Activated CD8-positive, alpha-beta memory T cell treated with anti-CD3 and anti-CD28 coated beads for 36 hours (primary cell): Measurements from ENCODE around the gene SMURF1. TPM values are rescaled to one million over a fixed set of nuclear protein-coding genes. Genes with fewer than 3 reads are reported as not detected.

Experiments
- CTCF ChIA-PET: fragments of 350-600 bp; sonication (Branson Sonifier 250); formaldehyde crosslinking; loops from one replicate; lab custom pipeline; 2021; ENCODE audit warnings: antibody characterized with exemption; lab: Charles Lee
- POLR2A ChIA-PET: fragments of 350-600 bp; sonication (Branson Sonifier 250); formaldehyde crosslinking; loops from one replicate; lab custom pipeline; 2021; ENCODE audit warnings: antibody characterized with exemption; lab: Charles Lee
- total RNA-seq, 2 experiments: library from RNA; stranded (reverse); gene quantifications; one replicate each; pipeline ENCODE4 v1.2.3, GENCODE V29; 2021

The SMURF1 gene
- total RNA-seq, 2 experiments from 2014 or later, result 14.0 to 14.4 TPM

- ChIA-PET POLR2A (interaction anchor here (0.7 kb wide), 1 partner anchor 353 kb away, joined by 6 read pairs; no protein-coding TSS in a partner anchor), CTCF (interaction anchor here (0.6 to 0.7 kb wide), 3 partner anchors 13 to 232 kb away, joined by 3 to 4 read pairs (median 3); no protein-coding TSS in a partner anchor)
Measured at GRCh38 chr7:99039384-99039891, 104.5 kb downstream of the SMURF1 start.

- ChIA-PET CTCF (interaction anchor here (0.6 to 0.7 kb wide), 3 partner anchors 12 to 379 kb away, joined by 3 read pairs; no protein-coding TSS in a partner anchor), POLR2A (no interaction called here)
Measured at GRCh38 chr7:99038086-99038855, 105.6 kb downstream of the SMURF1 start.

- CTCF ChIA-PET, result interaction anchor here (1.2 kb wide), 1 partner anchor 253 kb away, joined by 3 read pairs; no protein-coding TSS in a partner anchor
- POLR2A ChIA-PET, result no interaction called here
Measured at GRCh38 chr7:99037327-99037940, 106.5 kb downstream of the SMURF1 start.

- CTCF ChIA-PET, result interaction anchor here (0.6 to 1.2 kb wide), 4 partner anchors 64 to 277 kb away, joined by 3 read pairs; no protein-coding TSS in a partner anchor
- POLR2A ChIA-PET, result no interaction called here
Measured at GRCh38 chr7:99036546-99037111, 107.3 kb downstream of the SMURF1 start.

GRCh38 chr7:99035723-99036545 is 108.0 kb downstream of the SMURF1 start:
- CTCF ChIA-PET, result interaction anchor here (0.6 to 1.2 kb wide), 3 partner anchors 177 to 277 kb away, joined by 3 read pairs; no protein-coding TSS in a partner anchor
- POLR2A ChIA-PET, result no interaction called here

- ChIA-PET CTCF (no interaction called here), POLR2A (interaction anchor here (0.6 kb wide), 1 partner anchor 19 kb away, joined by 3 read pairs; no protein-coding TSS in a partner anchor)
Measured at GRCh38 chr7:99034932-99035722, 108.8 kb downstream of the SMURF1 start.

- ChIA-PET POLR2A (no interaction called here), CTCF (no interaction called here)
Measured at GRCh38 chr7:99033765-99034164, 110.1 kb downstream of the SMURF1 start.

GRCh38 chr7:99032928-99033327 is 111.0 kb downstream of the SMURF1 start:
- ChIA-PET CTCF (no interaction called here), POLR2A (no interaction called here)

- ChIA-PET POLR2A (no interaction called here), CTCF (no interaction called here)
Measured at GRCh38 chr7:99031496-99031895, 112.4 kb downstream of the SMURF1 start.

GRCh38 chr7:99030951-99031350 is 113.0 kb downstream of the SMURF1 start:
- ChIA-PET POLR2A (no interaction called here), CTCF (no interaction called here)

GRCh38 chr7:99030457-99030856 is 113.5 kb downstream of the SMURF1 start:
- ChIA-PET POLR2A (no interaction called here), CTCF (interaction anchor here (1.1 kb wide), 1 partner anchor 63 kb away, joined by 3 read pairs; no protein-coding TSS in a partner anchor)

- ChIA-PET POLR2A (no interaction called here), CTCF (interaction anchor here (1.1 kb wide), 1 partner anchor 64 kb away, joined by 3 read pairs; no protein-coding TSS in a partner anchor)
Measured at GRCh38 chr7:99029466-99030435, 114.2 kb downstream of the SMURF1 start.

- ChIA-PET POLR2A (no interaction called here), CTCF (no interaction called here)
Measured at GRCh38 chr7:99028261-99028973, 115.5 kb downstream of the SMURF1 start.

GRCh38 chr7:99027841-99028240 is 116.1 kb downstream of the SMURF1 start:
- POLR2A ChIA-PET, result no interaction called here
- CTCF ChIA-PET, result no interaction called here

GRCh38 chr7:99027241-99027640 is 116.7 kb downstream of the SMURF1 start:
- ChIA-PET POLR2A (no interaction called here), CTCF (no interaction called here)

GRCh38 chr7:99024066-99024465 is 119.8 kb downstream of the SMURF1 start:
- CTCF ChIA-PET, result no interaction called here
- POLR2A ChIA-PET, result interaction anchor here (0.7 kb wide), 1 partner anchor 375 kb away, joined by 8 read pairs; no protein-coding TSS in a partner anchor
